RPMI7951 (cell line): Measurements from ENCODE around the gene PIERCE2. TPM values are rescaled to one million over a fixed set of nuclear protein-coding genes. Genes with fewer than 3 reads are reported as not detected.
"Not testable (repeated sequence)": the region's sequence is repeated elsewhere in the genome, so short reads cannot be mapped to it uniquely, and the experiment has no call there.

ENCODE experiments used
- DNase-seq: peaks from one replicate; pipeline ENCODE4 v3.0.0-alpha.2; 2012; ENCODE audit warnings: low read depth
- total RNA-seq: library from RNA; depleted of rRNA; stranded (reverse); fragments of >200 nt; shearing (Covaris generic); gene quantifications from 2 replicates; pipeline ENCODE4 v1.2.3, GENCODE V29; 2014; rRNA removed

Gene PIERCE2
- total RNA-seq, 1 experiment from 2014 or later: 11.8 TPM

GRCh38 chr15:55434989-55435825, 26.9 kb downstream of the PIERCE2 start:
- DNase-seq: peak; percentile 62

GRCh38 chr15:55443141-55443540, 34.8 kb downstream of the PIERCE2 start:
- DNase-seq: not testable (repeated sequence)

DNA sequence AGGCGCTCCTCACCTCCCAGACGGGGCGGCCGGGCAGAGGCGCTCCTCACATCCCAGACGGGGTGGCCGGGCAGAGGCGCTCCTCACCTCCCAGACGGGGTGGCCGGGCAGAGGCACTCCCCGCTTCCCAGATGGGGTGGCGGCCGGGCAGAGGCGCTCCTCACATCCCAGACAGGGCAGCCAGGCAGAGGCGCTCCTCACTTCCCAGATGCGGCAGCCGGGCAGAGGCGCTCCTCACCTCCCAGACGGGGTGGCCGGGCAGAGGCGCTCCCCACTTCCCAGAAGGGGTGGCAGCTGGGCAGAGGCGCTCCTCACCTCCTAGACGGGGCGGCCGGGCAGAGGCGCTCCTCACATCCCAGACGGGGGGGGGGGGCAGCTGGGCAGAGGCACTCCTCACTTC, 37.6 kb downstream of the PIERCE2 start:
- not testable (repeated sequence) for DNase-seq

DNA sequence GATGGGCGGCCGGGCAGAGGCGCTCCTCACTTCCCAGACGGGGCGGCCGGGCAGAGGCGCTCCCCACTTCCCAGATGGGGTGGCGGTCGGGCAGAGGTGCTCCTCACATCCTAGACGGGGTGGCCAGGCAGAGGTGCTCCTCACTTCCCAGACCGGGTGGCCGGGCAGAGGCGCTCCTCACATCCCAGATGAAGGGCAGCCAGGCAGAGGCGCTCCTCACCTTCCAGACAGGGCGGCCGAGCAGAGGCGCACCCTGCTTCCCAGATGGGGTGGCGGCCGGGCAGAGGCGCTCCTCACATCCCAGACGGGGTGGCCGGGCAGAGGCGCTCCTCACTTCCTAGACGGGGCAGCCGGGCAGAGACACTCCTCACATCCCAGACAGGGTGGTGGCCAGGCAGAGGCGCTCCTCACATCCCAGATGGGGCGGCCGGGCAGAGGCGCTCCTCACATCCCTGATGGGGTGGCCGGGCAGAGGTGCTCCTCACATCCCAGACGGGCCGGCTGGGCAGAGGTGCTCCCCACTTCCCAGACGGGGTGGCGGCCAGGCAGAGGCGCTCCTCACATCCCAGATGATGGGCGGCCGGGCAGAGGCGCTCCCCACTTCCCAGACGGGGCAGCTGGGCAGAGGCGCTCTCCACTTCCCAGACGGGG, 38.2 kb downstream of the PIERCE2 start:
- not testable (repeated sequence) for DNase-seq

GRCh38 chr15:55447030-55447394, 38.7 kb downstream of the PIERCE2 start:
- DNase-seq: not testable (repeated sequence)

DNA sequence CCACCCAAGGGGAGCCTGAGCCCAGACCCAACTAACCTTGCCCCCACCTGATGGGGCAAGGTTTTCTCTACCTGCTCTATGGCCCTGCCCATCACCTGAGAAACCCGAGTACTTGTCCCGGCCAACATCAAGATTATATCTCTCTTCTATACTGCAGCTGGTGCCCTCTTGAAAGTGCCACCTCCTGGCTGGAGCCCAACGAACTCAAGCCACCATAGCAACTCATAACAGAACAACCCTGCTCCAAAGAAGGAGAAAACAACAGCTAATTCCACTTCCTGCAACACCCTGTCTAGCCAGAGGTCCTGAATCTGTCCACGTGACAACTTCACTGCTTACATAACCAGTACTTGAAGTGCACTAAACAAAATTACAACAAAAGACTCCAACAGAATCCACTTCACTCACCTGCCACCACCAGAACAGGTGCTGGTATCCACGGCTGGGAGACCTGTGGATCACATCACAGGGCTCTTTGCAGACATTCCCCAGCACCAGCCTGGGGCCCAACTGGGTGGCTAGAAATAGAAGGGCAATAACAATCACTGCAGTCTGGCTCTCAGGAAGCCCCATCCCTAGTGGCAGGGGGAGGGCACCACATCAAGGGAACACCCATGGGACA, 49.2 kb downstream of the PIERCE2 start:
- DNase-seq: no peak

DNA sequence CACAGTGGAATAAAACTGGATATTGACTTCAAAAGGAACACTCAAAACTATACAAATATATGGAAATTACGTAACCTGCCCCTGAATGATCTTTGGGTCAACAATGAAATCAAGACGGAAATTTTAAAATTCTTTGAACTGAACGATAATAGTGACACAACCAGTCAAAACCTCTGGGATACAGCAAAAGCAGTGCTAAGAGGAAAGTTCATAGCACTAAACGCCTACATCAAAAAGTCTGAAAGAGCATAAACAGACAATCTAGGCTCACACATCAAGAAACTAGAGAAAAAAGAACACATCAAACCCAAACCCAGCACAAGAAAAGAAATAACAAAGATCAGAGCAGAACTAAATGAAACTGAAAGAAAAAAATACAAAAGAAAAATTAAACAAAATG, 53.2 kb downstream of the PIERCE2 start:
- no peak for DNase-seq

DNA sequence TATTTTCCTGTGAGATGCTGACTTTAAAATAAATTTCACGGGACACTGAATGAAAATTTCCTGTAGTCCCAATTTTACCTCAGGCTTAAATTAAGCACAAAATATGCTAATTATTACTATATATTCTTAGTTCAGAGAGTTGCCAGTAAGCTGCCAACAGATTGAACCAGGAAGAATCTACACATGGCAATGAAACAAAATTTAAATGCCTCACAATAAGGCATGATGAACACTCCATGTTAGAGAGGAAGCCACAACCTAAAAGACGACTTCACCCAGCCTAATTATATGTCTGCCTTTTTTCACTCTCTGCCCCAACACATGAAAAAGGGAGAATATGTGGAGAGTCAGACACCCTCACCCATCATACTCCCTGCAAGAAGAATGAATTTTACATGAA, 60.0 kb downstream of the PIERCE2 start:
- no peak for DNase-seq

Other genes starting within 250 kb of the PIERCE2 start
- gene RSL24D1, start 211.6 kb upstream of the PIERCE2 start, total RNA-seq: 127 and 143 TPM in 2 replicates
- gene RAB27A, start 118.7 kb upstream of the PIERCE2 start, total RNA-seq: 17.8 and 19.0 TPM in 2 replicates
- gene PIGBOS1, start 89.4 kb upstream of the PIERCE2 start, total RNA-seq: 25.6 and 30.7 TPM in 2 replicates
- gene PIGB, start 89.3 kb upstream of the PIERCE2 start, total RNA-seq: 21.0 and 29.7 TPM in 2 replicates
- 39.9 and 55.6 TPM in 2 replicates for gene CCPG1, start 136 bp upstream of the PIERCE2 start, total RNA-seq
- gene DNAAF4, start 99.7 kb downstream of the PIERCE2 start, total RNA-seq: 4.3 and 5.2 TPM in 2 replicates
- 9.7 and 11.3 TPM in 2 replicates for gene PYGO1, start 179.8 kb downstream of the PIERCE2 start, total RNA-seq